Lower leg skin (tissue), 3 donors: ENCODE results near the gene ATG4B.

Experiments
- POLR2A ChIP-seq, 2 donors: fragments of 450-650 bp; IDR thresholded peaks; one replicate each; pipeline ENCODE4 v1.6.1; 2016 to 2017; ENCODE audit warnings: antibody characterized with exemption in 2 of 2, mild to moderate bottlenecking in 1 of 2, moderate library complexity in 1 of 2
- TF ChIP-seq, protein P1 (sequence below), 3 donors: fragments of 450-650 bp; IDR thresholded peaks; one replicate each; pipeline ENCODE4 v1.5.1; 2016; ENCODE audit warnings: antibody characterized with exemption in 3 of 3, mild to moderate bottlenecking in 3 of 3, moderate library complexity in 2 of 3

GRCh38 chr2:241601841-241602240 lies 35.7 kb upstream of the ATG4B start:
- TF ChIP-seq, protein P1, sequence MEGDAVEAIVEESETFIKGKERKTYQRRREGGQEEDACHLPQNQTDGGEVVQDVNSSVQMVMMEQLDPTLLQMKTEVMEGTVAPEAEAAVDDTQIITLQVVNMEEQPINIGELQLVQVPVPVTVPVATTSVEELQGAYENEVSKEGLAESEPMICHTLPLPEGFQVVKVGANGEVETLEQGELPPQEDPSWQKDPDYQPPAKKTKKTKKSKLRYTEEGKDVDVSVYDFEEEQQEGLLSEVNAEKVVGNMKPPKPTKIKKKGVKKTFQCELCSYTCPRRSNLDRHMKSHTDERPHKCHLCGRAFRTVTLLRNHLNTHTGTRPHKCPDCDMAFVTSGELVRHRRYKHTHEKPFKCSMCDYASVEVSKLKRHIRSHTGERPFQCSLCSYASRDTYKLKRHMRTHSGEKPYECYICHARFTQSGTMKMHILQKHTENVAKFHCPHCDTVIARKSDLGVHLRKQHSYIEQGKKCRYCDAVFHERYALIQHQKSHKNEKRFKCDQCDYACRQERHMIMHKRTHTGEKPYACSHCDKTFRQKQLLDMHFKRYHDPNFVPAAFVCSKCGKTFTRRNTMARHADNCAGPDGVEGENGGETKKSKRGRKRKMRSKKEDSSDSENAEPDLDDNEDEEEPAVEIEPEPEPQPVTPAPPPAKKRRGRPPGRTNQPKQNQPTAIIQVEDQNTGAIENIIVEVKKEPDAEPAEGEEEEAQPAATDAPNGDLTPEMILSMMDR (IDR thresholded peaks at IDR 0.05) = no peak
- no peak for TF ChIP-seq POLR2A (IDR thresholded peaks at IDR 0.05)
